GM15510 (cell line): ENCODE measurements around the gene PARP12.

ENCODE experiments used
- POLR2A ChIP-seq: IDR thresholded peaks from 3 replicates; pipeline ENCODE4 v1.6.1; 2011; ENCODE audit warnings: borderline replicate concordance; ENCODE audit not compliant: insufficient read length; ENCODE audit errors: extremely low read depth

Gene PARP12

GRCh38 chr7:139987691-139988516 is 74.8 kb downstream of the PARP12 start:
- TF ChIP-seq POLR2A: no peak

- TF ChIP-seq POLR2A: no peak
Observed at GRCh38 chr7:139985811-139986210, 76.9 kb downstream of the PARP12 start.

- no peak for TF ChIP-seq POLR2A
Observed at GRCh38 chr7:139984642-139985539, 77.9 kb downstream of the PARP12 start.

- no peak for TF ChIP-seq POLR2A
Observed at GRCh38 chr7:139982927-139983920, 79.5 kb downstream of the PARP12 start.

DNA sequence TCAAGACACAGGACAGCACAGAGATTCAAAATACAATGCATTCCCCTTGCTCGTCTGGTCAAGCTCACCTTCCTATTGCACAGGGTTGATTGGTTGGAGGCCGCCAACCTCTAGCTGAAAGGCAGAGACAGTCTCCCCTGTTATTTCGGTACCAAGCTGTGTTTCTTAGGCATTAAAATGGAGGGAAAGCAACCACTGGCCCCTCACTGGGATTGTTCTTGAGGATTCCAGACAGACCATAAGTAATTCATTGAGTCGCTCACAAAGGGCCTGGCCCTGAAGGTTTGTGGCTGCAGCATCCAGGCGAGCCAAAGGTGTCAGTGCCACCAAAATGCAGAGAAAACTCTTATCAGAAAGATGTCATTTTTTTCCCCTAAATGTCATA is 81.2 kb downstream of the PARP12 start:
- TF ChIP-seq POLR2A: no peak

GRCh38 chr7:139976838-139977656 is 85.7 kb downstream of the PARP12 start:
- no peak for TF ChIP-seq POLR2A

DNA sequence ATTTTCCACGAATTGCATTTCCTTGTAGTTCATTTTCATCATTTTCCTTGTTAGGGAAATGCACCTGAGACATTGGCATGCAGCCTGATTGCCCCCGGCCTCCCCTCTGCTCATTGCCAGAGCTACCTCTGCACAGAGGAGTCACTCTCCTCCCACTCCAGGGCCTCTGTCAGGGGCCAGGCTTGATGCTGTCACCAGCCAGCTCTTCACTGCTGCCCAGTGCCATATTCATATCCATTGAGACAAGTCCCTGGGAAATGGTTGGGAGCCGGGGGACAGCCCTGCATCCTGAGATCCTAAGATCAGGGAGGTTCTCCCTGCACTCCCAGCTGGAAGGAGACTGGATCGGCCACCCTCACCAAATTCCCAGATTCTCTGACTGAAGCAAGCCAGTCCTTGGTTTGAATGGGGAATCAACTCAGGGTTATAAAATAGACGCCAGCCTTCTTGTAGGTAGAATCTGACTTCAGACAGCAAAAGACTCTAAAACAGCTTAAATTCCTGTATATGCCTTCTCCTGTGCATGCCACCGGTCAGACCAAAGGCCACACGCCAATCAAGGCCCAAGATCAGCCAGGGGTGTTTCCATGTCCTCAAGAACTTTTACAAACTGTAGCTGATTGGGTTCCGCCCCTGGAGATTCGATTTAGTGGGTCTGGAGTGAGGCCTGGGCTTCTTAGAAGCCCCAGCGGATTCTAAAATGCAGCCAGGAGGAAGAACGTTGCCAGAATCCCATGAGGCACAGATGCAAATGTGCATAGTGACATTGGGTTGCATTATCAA is 86.5 kb downstream of the PARP12 start:
- TF ChIP-seq POLR2A: no peak

- TF ChIP-seq POLR2A: no peak
Observed at GRCh38 chr7:139974179-139974811, 88.5 kb downstream of the PARP12 start.
